Psoas muscle (tissue), 8 donors: ENCODE results near the gene PLXDC1. TPM values are rescaled to one million over a fixed set of nuclear protein-coding genes. Genes with fewer than 3 reads are reported as not detected.

ENCODE experiments used
- ATAC-seq, 4 donors: fragments of 200-7000 bp; cut with Tn5 transposase; one replicate each; pipeline ENCODE4 v1.9.1; 2020; ENCODE audit warnings: moderate library complexity in 3 of 4, mild to moderate bottlenecking in 2 of 4
- DNase-seq, 2 donors: peaks; one replicate each; pipeline ENCODE4 v3.0.0-alpha.2; 2020
- H3K27ac ChIP-seq: fragments of 200-600 bp; one replicate; pipeline ENCODE4 v1.8.0; 2022
- H3K27me3 ChIP-seq, 3 donors: fragments of 200-600 bp in 1 of 3; one replicate each; pipeline versions ENCODE4 v1.6.1 to v1.8.0; 2013 to 2022; ENCODE audit warnings: low read length in 2 of 3, mild to moderate bottlenecking in 2 of 3, moderate library complexity in 1 of 3; ENCODE audit not compliant: insufficient read depth in 3 of 3
- H3K36me3 ChIP-seq, 2 donors: fragments of 200-600 bp in 1 of 2; one replicate each; pipeline versions ENCODE4 v1.6.1 to v1.8.0; 2013 to 2022; ENCODE audit warnings: low read depth in 1 of 2, mild to moderate bottlenecking in 1 of 2, moderate library complexity in 1 of 2; ENCODE audit not compliant: insufficient read depth in 1 of 2
- H3K4me1 ChIP-seq: fragments of 200-600 bp; one replicate; pipeline ENCODE4 v1.8.0; 2022
- H3K4me3 ChIP-seq: fragments of 200-600 bp; one replicate; pipeline ENCODE4 v1.8.0; 2022; ENCODE audit warnings: mild to moderate bottlenecking
- H3K9me3 ChIP-seq: fragments of 200-600 bp; one replicate; pipeline ENCODE4 v1.8.0; 2022
- WGBS, 3 donors: extraction: QIAGEN DNeasy Blood & Tissue Kit; methylation state at CpG; one replicate each; pipeline versions ENCODE4 v1.1.6 to v1.1.7; 2013; 5-methylcytosine and 5-hydroxymethylcytosine counted together
- intact Hi-C, 2 donors: fragments of 100-400 bp; cut with DNase I; formaldehyde crosslinking; loops; one replicate each; pipeline versions ENCODE4 v1.11.0 to v1.14.2; 2022
- polyA plus RNA-seq, 3 donors: library from polyadenylated mRNA; stranded (reverse); fragments of 200-250 nt; gene quantifications; one replicate each; pipeline ENCODE4 v1.2.3, GENCODE V29; 2013
- total RNA-seq, 4 donors: library from RNA; stranded (reverse); fragmentation: NEBNext Ultra II Directional in 2 of 4; extraction: Animal tissue kit (Norgen Biotek cat#: 25700) in 2 of 4; gene quantifications; one replicate each; pipeline versions ENCODE4 v1.2.1 to v1.2.4, GENCODE V29; 2021 to 2023
- TF ChIP-seq, protein P1 (sequence below): fragments of 200-600 bp; IDR thresholded peaks from one replicate; pipeline ENCODE4 v1.8.0; 2022; ENCODE audit warnings: antibody characterized with exemption
- donor health status: healthy with polysubstance abuse.
- donor health status: DM: no; HTN: no; CAD: no; lungs with moderate emphysema.
- donor health status: Bipolar disorder and iron deficiency.
- donor health status: healthy.
- donor health status: DM: yes; HTN: yes; CAD: no.
- donor health status: DM: no; HTN: no; CAD: no.
- donor health status: DM: no; HTN: no; CAD: no.
- donor health status: DM: yes; HTN: yes; CAD: no.

Gene PLXDC1
- total and polyA plus RNA-seq, 7 donors = 2.3 to 9.2 (median 3.2) TPM

- Histone ChIP-seq H3K4me1 (no peaks in the 10 kb centered on the region), H3K27me3 (peaks cover 0 to 4% (median 0%) of the 10 kb centered on the region in 3 donors), H3K9me3 (no peaks in the 10 kb centered on the region), H3K4me3 (no peak overlapping the region), H3K27ac (no peak overlapping the region), H3K36me3 (no peaks in the 10 kb centered on the region)
- WGBS, 3 donors = 49 to 80% (median 74%) methylated on average over 3 of the region's 3 CpGs
- TF ChIP-seq, protein P1, sequence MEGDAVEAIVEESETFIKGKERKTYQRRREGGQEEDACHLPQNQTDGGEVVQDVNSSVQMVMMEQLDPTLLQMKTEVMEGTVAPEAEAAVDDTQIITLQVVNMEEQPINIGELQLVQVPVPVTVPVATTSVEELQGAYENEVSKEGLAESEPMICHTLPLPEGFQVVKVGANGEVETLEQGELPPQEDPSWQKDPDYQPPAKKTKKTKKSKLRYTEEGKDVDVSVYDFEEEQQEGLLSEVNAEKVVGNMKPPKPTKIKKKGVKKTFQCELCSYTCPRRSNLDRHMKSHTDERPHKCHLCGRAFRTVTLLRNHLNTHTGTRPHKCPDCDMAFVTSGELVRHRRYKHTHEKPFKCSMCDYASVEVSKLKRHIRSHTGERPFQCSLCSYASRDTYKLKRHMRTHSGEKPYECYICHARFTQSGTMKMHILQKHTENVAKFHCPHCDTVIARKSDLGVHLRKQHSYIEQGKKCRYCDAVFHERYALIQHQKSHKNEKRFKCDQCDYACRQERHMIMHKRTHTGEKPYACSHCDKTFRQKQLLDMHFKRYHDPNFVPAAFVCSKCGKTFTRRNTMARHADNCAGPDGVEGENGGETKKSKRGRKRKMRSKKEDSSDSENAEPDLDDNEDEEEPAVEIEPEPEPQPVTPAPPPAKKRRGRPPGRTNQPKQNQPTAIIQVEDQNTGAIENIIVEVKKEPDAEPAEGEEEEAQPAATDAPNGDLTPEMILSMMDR = no peak
- intact Hi-C loops = no loop called here
- DNase-seq = no peak
- ATAC-seq = no peak
These were observed 35.2 kb downstream of the PLXDC1 start for GRCh38 chr17:39116224-39116623.

DNA sequence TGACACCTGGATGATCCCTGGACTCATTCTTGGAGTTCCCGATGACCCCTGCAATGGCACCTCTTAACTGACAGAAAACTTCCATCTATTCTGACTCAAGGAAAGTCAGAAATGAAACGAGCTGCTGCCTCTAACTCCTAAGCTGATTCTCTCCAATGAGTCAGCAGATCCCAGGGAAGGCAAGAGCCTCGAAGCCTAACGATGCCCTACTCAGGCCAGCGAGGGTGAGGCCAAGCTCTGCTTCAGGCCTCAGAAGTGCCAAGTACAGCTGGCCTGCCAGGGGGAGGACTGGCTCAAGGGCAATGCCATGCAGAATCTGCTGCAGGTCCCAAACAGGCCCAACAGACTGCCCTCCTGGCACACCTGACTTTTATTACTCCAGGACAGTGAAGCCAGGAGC lies 36.3 kb downstream of the PLXDC1 start:
- TF ChIP-seq, protein P1 = no peak
- Histone ChIP-seq H3K27me3 (peaks cover 0 to 7% (median 0%) of the 10 kb centered on the region in 3 donors), H3K36me3 (no peaks in the 10 kb centered on the region), H3K9me3 (no peaks in the 10 kb centered on the region), H3K4me1 (no peaks in the 10 kb centered on the region), H3K4me3 (no peak overlapping the region), H3K27ac (no peak overlapping the region)
- WGBS, 3 donors = 29 to 33% (median 30%) methylated on average over 5 of the region's 5 CpGs
- no peak for DNase-seq
- intact Hi-C loops = no loop called here
- ATAC-seq = peak in 2 of 4 donors; percentile 30 to 44

DNA sequence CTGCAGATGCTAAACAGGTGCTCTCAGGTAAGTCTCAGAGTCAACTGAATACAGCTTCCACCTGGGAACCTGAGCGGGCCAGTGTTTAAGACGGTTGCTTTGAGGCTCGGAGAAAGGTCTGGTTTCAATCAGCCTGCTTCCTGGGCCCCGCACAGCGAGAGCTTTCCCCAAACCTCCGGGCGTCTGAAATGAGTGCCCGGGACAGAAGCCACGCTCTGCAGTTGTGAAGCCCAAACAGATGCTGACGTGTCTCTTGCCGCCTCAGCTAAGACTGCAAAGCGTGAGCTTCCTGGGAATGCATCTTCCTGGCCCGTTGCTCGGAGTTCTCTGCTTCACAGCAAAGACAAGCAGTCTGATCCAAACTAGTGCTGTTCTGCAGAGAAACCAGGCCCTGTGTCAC lies 36.7 kb downstream of the PLXDC1 start:
- Histone ChIP-seq H3K36me3 (no peaks in the 10 kb centered on the region), H3K27ac (no peak overlapping the region), H3K4me3 (no peak overlapping the region), H3K27me3 (peaks cover 0 to 7% (median 0%) of the 10 kb centered on the region in 3 donors), H3K4me1 (no peaks in the 10 kb centered on the region), H3K9me3 (no peaks in the 10 kb centered on the region)
- intact Hi-C loops = no loop called here
- ATAC-seq (peak in 1 of 4 donors; percentile 11), DNase-seq (peak in 1 of 2 donors; percentile 23)
- WGBS, 3 donors = 50 to 58% (median 51%) methylated on average over 14 of the region's 14 CpGs
- TF ChIP-seq, protein P1 = no peak

DNA sequence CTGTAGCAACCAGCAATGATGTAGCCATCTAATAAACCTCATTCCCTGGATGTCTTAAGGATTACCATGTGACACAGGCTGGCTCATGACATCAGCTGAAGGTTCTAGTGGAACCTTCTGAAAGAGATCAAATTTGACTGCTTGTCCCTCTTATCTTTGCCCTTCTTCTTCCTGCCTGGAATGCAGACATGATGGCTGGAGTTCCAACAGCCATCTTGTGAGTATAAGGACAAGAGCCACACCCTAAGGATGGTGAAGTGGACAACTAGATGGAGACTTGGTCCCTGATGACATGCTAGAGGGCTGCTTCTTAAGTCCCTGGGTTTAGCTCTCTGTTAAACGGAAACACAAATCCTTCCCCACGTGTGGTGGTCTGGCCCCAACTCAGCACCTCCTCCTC lies 37.6 kb downstream of the PLXDC1 start:
- Histone ChIP-seq H3K27me3 (peaks cover 0 to 7% (median 0%) of the 10 kb centered on the region in 3 donors), H3K4me3 (no peak overlapping the region), H3K9me3 (no peaks in the 10 kb centered on the region), H3K36me3 (no peaks in the 10 kb centered on the region), H3K4me1 (no peaks in the 10 kb centered on the region), H3K27ac (no peak overlapping the region)
- TF ChIP-seq, protein P1 = no peak
- intact Hi-C loops = no loop called here
- DNase-seq (no peak), ATAC-seq (no peak)
- 87 to 95% (median 93%) methylated on average over 2 of the region's 2 CpGs for WGBS, 3 donors

DNA sequence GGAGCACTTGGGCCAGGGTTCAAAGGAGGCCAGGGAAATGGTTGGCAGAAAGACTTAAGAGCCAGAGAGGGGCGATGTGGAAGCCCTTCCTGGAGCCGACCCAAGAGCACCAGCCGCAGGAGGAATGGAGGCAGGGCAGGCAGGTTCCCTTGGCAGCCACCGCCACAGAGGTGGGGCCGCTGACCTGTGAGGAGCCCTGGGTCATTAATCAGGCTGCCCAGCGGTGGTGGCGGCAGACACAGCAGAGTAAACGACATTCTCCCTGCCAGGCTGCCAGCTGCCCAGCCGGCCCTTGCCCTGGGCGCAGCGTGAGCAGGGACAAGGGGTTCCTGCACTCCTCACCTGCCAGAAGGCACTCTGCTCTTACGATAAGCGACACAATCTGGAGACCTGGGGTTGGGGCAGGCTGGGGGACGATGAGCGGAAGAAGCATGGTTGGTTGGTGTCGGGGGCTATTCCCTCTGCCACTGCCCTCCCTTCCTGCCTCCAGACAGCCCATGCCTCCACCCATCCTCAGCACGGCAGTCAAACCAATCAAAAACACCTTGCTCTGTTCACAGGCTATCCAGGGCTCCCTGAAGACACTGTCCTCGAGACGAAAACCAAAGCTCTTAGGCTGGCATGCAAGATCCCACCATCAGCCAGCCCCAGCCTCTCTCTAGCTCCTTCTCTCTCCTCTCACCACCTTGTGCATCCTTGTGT lies 40.9 kb downstream of the PLXDC1 start:
- DNase-seq = no peak
- TF ChIP-seq, protein P1 = no peak
- intact Hi-C loops = no loop called here

More for the DNA sequence above, 40.9 kb downstream of the PLXDC1 start:
- no peak for ATAC-seq
- 52 to 69% (median 54%) methylated on average over 19 of the region's 19 CpGs for WGBS, 3 donors
- H3K9me3 ChIP-seq = no peaks in the 10 kb centered on the region
- no peaks in the 10 kb centered on the region for H3K36me3 ChIP-seq
- no peak overlapping the region for H3K4me3 ChIP-seq
- H3K27ac ChIP-seq = no peak overlapping the region
- H3K27me3 ChIP-seq = peaks cover 0 to 7% (median 0%) of the 10 kb centered on the region in 3 donors
- no peaks in the 10 kb centered on the region for H3K4me1 ChIP-seq
